GM21576 (cell line): ENCODE results near the gene RBMS3.

Experiments
- ATAC-seq: cut with Tn5 transposase; IDR thresholded peaks from one replicate; pipeline ENCODE4 v1.9.1; 2021; ENCODE audit warnings: mild to moderate bottlenecking, moderate library complexity; ENCODE audit not compliant: unreplicated experiment

RBMS3 gene

GRCh38 chr3:29426302-29427226 lies 145.7 kb downstream of the RBMS3 start:
- ATAC-seq = no peak

GRCh38 chr3:29427266-29428103 lies 146.6 kb downstream of the RBMS3 start:
- ATAC-seq = no peak

- ATAC-seq = no peak
These were observed 148.3 kb downstream of the RBMS3 start for GRCh38 chr3:29429055-29429679.

DNA sequence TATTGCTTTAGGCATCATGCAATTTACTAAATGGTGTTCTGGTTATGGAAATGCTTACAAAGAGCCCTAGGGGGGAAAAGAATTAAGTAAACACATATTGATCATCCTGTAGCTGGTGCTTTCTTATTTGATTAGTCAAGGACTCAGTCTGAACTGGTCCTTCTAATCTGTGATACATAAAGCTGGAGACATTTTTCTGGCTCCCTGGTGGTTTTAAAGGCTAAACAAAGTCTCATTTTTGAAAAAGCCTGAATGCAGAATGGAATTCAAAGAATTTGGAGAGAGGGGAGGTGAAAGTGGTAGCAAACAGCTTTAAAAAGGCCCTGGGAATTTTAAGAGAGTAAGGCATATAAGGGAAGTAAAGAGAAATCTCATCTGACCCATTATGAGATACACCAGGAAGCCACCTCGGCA lies 149.7 kb downstream of the RBMS3 start:
- no peak for ATAC-seq

DNA sequence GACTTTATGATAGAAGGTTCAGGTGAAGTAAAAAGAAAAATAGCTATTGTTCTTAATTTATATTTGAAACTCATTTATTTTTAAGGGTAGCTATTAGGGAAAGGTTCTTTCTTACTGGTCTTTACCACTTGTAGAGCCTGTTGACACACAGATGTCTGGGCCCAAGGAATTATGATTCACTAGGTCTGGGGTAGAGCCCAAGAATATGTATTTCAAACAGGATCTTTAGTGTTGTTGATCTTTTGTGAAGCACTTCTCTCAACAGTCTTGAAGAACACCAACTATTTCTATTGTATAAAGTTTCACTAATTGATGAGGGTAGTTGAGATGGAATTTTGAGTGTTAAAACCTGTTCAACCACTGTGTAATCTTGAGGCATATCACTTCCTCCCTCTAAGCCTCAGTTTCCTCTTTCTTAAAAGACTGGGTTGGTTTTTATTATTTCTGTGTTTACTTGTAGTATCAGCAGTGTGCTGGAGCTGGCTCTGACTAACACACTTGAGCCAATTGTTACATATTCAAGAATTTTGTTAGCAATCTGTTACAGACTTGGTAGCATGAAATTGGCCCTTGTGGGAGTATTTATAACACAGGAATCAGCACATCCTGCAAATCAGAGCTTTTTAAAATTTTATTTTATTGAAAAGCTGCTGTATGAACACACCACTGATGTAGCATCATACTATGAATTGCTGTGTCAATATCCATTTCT lies 155.9 kb downstream of the RBMS3 start:
- ATAC-seq = no peak

DNA sequence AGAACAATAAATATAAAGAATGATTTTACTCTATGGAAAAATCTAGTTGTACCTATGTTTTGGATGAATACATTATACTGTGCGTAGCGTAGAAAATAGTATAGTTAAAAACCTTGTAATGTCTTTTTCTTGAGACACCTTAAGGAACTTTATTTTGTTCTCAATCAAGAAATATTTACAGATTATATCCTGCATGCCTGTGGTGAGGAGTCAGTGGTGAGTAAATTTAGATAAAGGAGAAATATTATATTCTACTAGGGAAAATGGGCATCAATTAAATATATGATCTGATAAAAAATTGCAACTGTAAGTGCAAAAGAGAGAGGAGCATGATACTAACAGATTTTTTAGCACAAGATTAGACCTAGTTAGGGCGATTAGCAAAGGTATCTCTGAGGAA lies 157.7 kb downstream of the RBMS3 start:
- ATAC-seq = no peak

DNA sequence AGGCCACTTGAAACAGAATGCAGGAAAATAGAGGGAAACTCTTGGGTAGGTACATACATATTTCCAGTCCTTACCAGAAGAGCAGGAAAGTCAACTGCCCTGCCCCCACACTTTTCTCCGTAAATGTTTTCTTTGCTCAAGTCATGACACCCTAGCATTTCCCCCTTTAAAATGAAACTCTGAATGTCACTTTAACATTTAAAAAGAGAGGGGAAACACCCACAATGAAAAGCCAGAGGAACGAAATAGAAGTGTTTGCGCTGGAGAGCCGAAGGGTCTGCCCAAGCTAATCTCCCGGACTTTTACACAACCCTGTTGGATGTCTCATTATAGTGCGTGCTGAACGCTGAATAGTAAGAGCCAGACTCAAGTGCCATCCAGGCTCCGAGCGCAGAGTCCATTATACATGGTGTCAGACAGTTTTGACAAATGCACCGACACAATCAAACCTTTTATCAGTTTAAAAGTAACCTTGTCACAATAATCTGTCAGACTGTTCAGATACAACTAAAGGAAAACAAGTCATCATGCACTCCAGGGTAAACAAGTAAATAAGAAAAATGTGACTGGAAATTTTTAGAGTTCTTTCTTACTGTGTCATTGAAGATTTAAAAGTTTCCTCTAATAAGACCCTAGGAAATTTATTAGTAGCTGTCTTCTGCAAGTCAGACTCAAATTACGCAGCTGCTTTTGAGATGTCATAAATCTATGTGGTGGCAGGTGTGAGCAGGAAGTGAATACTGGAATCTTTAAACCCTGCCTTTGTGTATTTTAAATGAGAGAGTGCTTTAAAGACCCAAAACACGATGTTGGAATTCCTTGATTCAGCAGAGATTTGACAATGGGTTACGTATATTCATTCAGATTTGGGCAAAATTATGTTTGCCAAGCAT lies 159.8 kb downstream of the RBMS3 start:
- ATAC-seq = no peak

GRCh38 chr3:29441422-29441821 lies 160.6 kb downstream of the RBMS3 start:
- ATAC-seq = no peak

DNA sequence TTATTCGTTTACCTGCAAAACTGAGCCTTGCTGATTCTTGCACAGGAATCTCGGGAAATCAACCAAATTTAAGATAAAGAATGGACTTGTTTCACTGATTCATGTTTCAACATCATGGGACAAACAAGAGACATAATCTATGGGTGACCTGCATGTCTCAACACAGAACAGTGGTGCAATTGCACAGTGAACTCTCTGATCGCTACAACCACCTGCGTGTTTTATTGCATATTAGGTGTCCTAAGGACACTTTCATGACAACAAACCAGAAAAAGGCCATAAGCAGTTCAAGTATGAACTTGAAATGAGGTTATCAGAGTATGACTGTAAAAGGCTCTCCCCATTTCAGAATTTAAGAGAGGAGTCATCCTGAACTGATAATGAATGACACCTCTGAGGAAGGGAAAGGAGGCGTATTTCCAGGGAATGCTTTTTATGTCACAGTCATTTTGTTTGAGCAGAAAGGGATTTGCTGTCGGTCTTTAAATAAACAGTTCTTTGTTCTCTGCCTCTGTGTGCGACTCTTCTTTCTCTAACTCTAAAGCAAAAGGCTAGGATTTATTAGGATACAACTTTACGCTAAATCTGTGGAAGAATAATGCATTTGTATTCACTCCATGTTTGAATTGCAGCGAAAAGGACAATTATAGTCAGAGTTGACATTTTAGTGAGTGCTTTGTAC lies 167.2 kb downstream of the RBMS3 start:
- no peak for ATAC-seq

GRCh38 chr3:29451920-29452319 lies 171.0 kb downstream of the RBMS3 start:
- ATAC-seq = no peak

GRCh38 chr3:29452934-29453283 lies 172.0 kb downstream of the RBMS3 start:
- no peak for ATAC-seq

- no peak for ATAC-seq
These were observed 172.6 kb downstream of the RBMS3 start for GRCh38 chr3:29453284-29454001.

DNA sequence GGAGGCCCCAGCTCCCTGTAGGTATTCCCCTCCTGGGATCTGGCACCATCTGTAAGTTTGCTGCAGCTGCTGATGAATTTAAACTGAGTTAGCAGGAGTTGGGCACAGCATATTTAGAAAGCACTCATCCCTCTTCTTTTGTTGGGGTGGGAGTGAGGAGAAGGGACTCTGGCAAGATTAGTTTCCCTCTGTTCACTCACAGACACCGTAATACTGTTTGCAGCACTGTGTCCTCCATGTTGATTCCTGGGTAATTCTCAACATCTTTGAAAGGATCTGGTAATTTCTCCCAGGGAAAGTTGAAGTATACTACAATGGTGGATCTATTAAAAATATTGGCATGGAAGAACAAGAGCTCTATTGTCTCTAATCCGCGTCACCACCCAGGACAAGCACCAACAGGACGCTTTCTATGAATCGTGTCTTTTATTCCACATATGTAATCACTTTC lies 173.3 kb downstream of the RBMS3 start:
- ATAC-seq = no peak

- ATAC-seq = no peak
These were observed 176.0 kb downstream of the RBMS3 start for GRCh38 chr3:29456901-29457300.

- no peak for ATAC-seq
These were observed 182.4 kb downstream of the RBMS3 start for GRCh38 chr3:29463304-29463703.

GRCh38 chr3:29465836-29466235 lies 185.0 kb downstream of the RBMS3 start:
- no peak for ATAC-seq

- no peak for ATAC-seq
These were observed 185.6 kb downstream of the RBMS3 start for GRCh38 chr3:29466442-29466841.

- no peak for ATAC-seq
These were observed 187.3 kb downstream of the RBMS3 start for GRCh38 chr3:29468187-29468586.
